ENCODE measurements around the gene IMMP2L. TPM values are rescaled to one million over a fixed set of nuclear protein-coding genes. Genes with fewer than 3 reads are reported as not detected.

IMMP2L gene
- polyA plus RNA-seq, 1 donor (not counting 4 experiments of a cell fraction or from before 2014, with no cell fraction given): 14.1 TPM

DNA sequence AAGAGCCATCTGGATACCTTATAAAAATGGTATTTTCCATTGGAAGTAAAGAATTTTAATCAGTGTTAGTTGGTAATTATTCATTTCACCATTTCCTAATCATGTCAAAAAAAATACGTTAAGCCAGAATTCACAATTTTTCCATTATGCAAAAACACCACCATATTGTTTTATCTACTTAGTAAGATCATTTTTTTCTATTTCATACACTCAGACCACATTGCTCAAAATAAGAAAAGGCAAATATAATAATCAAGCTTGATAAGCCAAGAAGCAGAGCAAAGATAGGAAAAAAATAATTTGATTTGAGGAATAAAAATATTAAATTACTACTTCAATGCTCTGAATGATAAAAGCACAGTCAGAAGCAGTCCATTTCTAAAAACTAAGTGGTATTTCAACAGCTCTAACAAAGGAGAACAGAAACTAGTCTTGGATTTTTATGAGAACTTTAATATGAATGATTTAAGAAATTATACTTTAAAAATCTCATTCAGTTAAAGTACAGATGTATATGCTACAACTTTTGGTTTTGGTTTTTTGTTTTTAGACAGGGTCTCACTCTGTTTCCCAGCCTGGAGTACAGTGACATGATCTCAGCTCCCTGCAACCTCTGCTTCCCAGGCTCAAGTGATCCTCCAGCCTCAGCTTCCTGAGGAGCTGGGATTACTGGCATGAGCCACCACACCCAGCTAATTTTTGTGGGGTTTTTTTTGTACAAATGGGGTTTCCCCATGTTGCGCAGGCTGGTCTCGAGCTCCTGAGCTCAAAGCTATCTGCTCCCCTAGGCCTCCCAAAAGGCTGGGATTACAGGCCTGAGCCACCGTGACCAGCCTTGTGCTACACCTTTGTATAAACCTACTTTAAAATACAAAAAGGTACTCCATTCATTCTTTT lies 424.7 kb downstream of the IMMP2L start:
- Histone ChIP-seq H3K36me3 (ENCODE audit: control insufficient read depth in 2 of 2, extremely low read depth in 1 of 2, insufficient read depth in 2 of 2, low read length in 2 of 2) (no peaks in the 10 kb centered on the region), H3K9ac (ENCODE audit: control insufficient read depth, extremely low read depth, insufficient read depth, low read length) (no peak overlapping the region), H3K9me3 (ENCODE audit: control insufficient read depth, low read depth, low read length) (no peaks in the 10 kb centered on the region), H4K20me1 (ENCODE audit: control insufficient read depth, extremely low read depth, insufficient read depth, low read length) (no peaks in the 10 kb centered on the region), H3K4me2 (ENCODE audit: control insufficient read depth, extremely low read depth, insufficient read depth, low read depth, low read length) (peak overlapping the region; percentile 41), H3K27me3 (ENCODE audit: control insufficient read depth, extremely low read depth, insufficient read depth, low read length) (no peaks in the 10 kb centered on the region), H3K9me1 (ENCODE audit: control insufficient read depth, extremely low read depth, insufficient read depth, low read length) (no peaks in the 10 kb centered on the region), H3K79me2 (ENCODE audit: control insufficient read depth, insufficient read depth, low read length) (no peaks in the 10 kb centered on the region), H3K4me1 (ENCODE audit: control insufficient read depth, extremely low read depth, insufficient read depth, low read length) (peaks cover 11% of the 10 kb centered on the region), H2AFZ (ENCODE audit: control insufficient read depth, low read length) (peak overlapping the region; percentile 40), H3K27ac (ENCODE audit: control insufficient read depth, insufficient read depth, low read length) (peak overlapping the region; percentile 56), H3K4me3 (ENCODE audit: control insufficient read depth in 2 of 3, extremely low read depth in 1 of 3, insufficient read depth in 2 of 3, low read depth in 1 of 3, low read length in 3 of 3) (no peak overlapping the region)
- TF ChIP-seq, protein P1, sequence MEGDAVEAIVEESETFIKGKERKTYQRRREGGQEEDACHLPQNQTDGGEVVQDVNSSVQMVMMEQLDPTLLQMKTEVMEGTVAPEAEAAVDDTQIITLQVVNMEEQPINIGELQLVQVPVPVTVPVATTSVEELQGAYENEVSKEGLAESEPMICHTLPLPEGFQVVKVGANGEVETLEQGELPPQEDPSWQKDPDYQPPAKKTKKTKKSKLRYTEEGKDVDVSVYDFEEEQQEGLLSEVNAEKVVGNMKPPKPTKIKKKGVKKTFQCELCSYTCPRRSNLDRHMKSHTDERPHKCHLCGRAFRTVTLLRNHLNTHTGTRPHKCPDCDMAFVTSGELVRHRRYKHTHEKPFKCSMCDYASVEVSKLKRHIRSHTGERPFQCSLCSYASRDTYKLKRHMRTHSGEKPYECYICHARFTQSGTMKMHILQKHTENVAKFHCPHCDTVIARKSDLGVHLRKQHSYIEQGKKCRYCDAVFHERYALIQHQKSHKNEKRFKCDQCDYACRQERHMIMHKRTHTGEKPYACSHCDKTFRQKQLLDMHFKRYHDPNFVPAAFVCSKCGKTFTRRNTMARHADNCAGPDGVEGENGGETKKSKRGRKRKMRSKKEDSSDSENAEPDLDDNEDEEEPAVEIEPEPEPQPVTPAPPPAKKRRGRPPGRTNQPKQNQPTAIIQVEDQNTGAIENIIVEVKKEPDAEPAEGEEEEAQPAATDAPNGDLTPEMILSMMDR (optimal IDR thresholded peaks at IDR 0.05 in 1 of 3, IDR thresholded peaks at IDR 0.05 in 1 of 3, conservative IDR thresholded peaks at IDR 0.05 in 1 of 3; ENCODE audit: extremely low read depth in 1 of 3, insufficient read depth in 2 of 3, low read length in 3 of 3): no peak
- dilution Hi-C loops (cut with MboI; ENCODE audit: extremely low pct_ligation_motif_present, low sequenced_read_pairs): no loop called here
- no peak for FAIRE-seq
- no peak for DNase-seq (ENCODE audit: low read depth, low spot score)

DNA sequence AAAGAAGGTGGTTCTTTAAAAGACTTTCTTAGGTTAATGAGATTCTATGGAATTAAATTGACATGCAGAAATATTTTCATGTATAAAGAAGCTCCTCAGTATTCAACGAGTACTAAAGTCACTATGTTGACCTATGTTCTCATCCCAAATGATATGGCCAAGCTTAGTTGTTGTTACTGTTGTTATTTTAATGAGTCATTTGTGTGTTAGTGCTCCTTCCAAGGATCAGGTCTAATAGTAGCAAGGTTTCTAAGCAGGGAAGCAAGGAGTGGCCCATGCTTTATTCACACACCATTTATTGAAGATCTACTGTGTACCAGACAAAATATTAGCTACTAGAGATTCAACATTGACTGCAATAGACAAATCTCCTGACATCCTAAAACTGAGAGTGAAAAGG lies 429.5 kb downstream of the IMMP2L start:
- no peak for FAIRE-seq

More for the DNA sequence above, 429.5 kb downstream of the IMMP2L start:
- H3K4me1 ChIP-seq (ENCODE audit: control insufficient read depth, extremely low read depth, insufficient read depth, low read length): peaks cover 4% of the 10 kb centered on the region
- H3K9me1 ChIP-seq (ENCODE audit: control insufficient read depth, extremely low read depth, insufficient read depth, low read length): no peaks in the 10 kb centered on the region
- H3K36me3 ChIP-seq (ENCODE audit: control insufficient read depth in 2 of 2, extremely low read depth in 1 of 2, insufficient read depth in 2 of 2, low read length in 2 of 2): no peaks in the 10 kb centered on the region
- no peak for DNase-seq (ENCODE audit: low read depth, low spot score)
- H3K9ac ChIP-seq (ENCODE audit: control insufficient read depth, extremely low read depth, insufficient read depth, low read length): no peak overlapping the region
- H3K4me2 ChIP-seq (ENCODE audit: control insufficient read depth, extremely low read depth, insufficient read depth, low read depth, low read length): no peak overlapping the region
- no peak overlapping the region for H2AFZ ChIP-seq (ENCODE audit: control insufficient read depth, low read length)
- TF ChIP-seq, protein P1 (optimal IDR thresholded peaks at IDR 0.05 in 1 of 3, IDR thresholded peaks at IDR 0.05 in 1 of 3, conservative IDR thresholded peaks at IDR 0.05 in 1 of 3; ENCODE audit: extremely low read depth in 1 of 3, insufficient read depth in 2 of 3, low read length in 3 of 3): no peak
- TF ChIP-seq EZH2 (IDR thresholded peaks at IDR 0.05; ENCODE audit: low read length): no peak
- H3K27ac ChIP-seq (ENCODE audit: control insufficient read depth, insufficient read depth, low read length): no peak overlapping the region
- no peaks in the 10 kb centered on the region for H3K9me3 ChIP-seq (ENCODE audit: control insufficient read depth, low read depth, low read length)
- dilution Hi-C loops (cut with MboI; ENCODE audit: extremely low pct_ligation_motif_present, low sequenced_read_pairs): no loop called here
- H3K4me3 ChIP-seq (ENCODE audit: control insufficient read depth in 2 of 3, extremely low read depth in 1 of 3, insufficient read depth in 2 of 3, low read depth in 1 of 3, low read length in 3 of 3): no peak overlapping the region
- no peaks in the 10 kb centered on the region for H3K27me3 ChIP-seq (ENCODE audit: control insufficient read depth, extremely low read depth, insufficient read depth, low read length)
- H4K20me1 ChIP-seq (ENCODE audit: control insufficient read depth, extremely low read depth, insufficient read depth, low read length): no peaks in the 10 kb centered on the region
- H3K79me2 ChIP-seq (ENCODE audit: control insufficient read depth, insufficient read depth, low read length): no peaks in the 10 kb centered on the region

Data from keratinocyte (primary cell).